Kidney (tissue), 14 donors: ENCODE measurements around the gene FAM83G. TPM values are rescaled to one million over a fixed set of nuclear protein-coding genes. Genes with fewer than 3 reads are reported as not detected.

Experiments used
- DNase-seq, 5 donors: peaks; one replicate each; pipeline ENCODE4 v3.0.0-alpha.2; 2013 to 2020
- FAIRE-seq: peaks from 2 replicates; lab custom pipeline; 2012; peaks lifted over from hg19 to GRCh38; lab: Jason Lieb, UNC
- H3K27ac ChIP-seq, 2 donors: one replicate each; pipeline ENCODE4 v1.7.0; 2013; ENCODE audit warnings: low read depth in 2 of 2, low read length in 2 of 2, inconsistent platforms in 1 of 2
- H3K27me3 ChIP-seq: one replicate; pipeline ENCODE4 v1.7.1; 2013; ENCODE audit warnings: low read length, inconsistent platforms; ENCODE audit not compliant: control insufficient read depth, insufficient read depth
- H3K36me3 ChIP-seq, 3 donors: one replicate each; pipeline versions ENCODE4 v1.7.0 to v1.7.1; 2013; ENCODE audit warnings: low read length in 3 of 3, control low read depth in 1 of 3, inconsistent platforms in 1 of 3; ENCODE audit not compliant: insufficient read depth in 3 of 3, control insufficient read depth in 2 of 3
- H3K4me1 ChIP-seq, 3 donors: one replicate each; pipeline versions ENCODE4 v1.7.0 to v1.7.1; 2013; ENCODE audit warnings: low read length in 3 of 3, inconsistent platforms in 1 of 3, low read depth in 1 of 3; ENCODE audit not compliant: control insufficient read depth in 2 of 3, insufficient read depth in 2 of 3
- H3K4me3 ChIP-seq, 3 donors: one replicate each; pipeline versions ENCODE4 v1.7.0 to v1.8.1; 2013; ENCODE audit warnings: low read length in 3 of 3, control low read depth in 1 of 3, inconsistent platforms in 1 of 3
- H3K9ac ChIP-seq, 3 donors: one replicate each; pipeline versions ENCODE4 v1.7.0 to v1.7.1; 2013; ENCODE audit warnings: low read length in 3 of 3, control low read depth in 1 of 3, inconsistent platforms in 1 of 3
- H3K9me3 ChIP-seq, 3 donors: one replicate each; pipeline versions ENCODE4 v1.7.0 to v1.7.1; 2013; ENCODE audit warnings: low read length in 3 of 3, control low read depth in 1 of 3, inconsistent platforms in 1 of 3; ENCODE audit not compliant: control insufficient read depth in 2 of 3, insufficient read depth in 1 of 3
- intact Hi-C: fragments of 100-400 bp; cut with DNase I; formaldehyde crosslinking; loops from one replicate; pipeline ENCODE4 v1.11.1; 2022
- polyA plus RNA-seq: library from polyadenylated mRNA; stranded (reverse); fragments of 350-450 nt; fragmentation: Illumina TruSeq; extraction: RNeasy Lipid Tissue Mini Kit (QIAGEN cat#74804); gene quantifications from one replicate; pipeline ENCODE4 v1.2.3, GENCODE V29; 2014; ENCODE audit warnings: low read depth, low replicate concordance; ENCODE audit not compliant: insufficient read depth
- total RNA-seq: library from RNA; stranded (reverse); fragmentation: NEBNext Ultra II Directional; extraction: Animal tissue kit (Norgen Biotek cat#: 25700); gene quantifications from one replicate; pipeline ENCODE4 v1.2.1, GENCODE V29; 2021
- TF ChIP-seq, protein P1 (sequence below): IDR thresholded peaks from 3 replicates; pipeline ENCODE4 v1.5.1; 2012; ENCODE audit warnings: mild to moderate bottlenecking, moderate library complexity, borderline replicate concordance; ENCODE audit not compliant: insufficient read depth; ENCODE audit errors: extremely low read depth
- donor health status: control.
- donor health status: control.
- donor health status: control.
- donor health status: control.
- donor health status: control.
- donor health status: DM: yes; HTN: yes; CAD: no.
- donor health status: Normal renal cell carcinoma (clear cell type).

The FAM83G gene
- total and polyA plus RNA-seq, 2 donors from 2014 or later, result 4.9 to 8.0 TPM

GRCh38 chr17:18960241-18960665 is 44.3 kb downstream of the FAM83G start:
- peaks cover 0 to 6% (median 2%) of the 10 kb centered on the region in 3 donors for H3K36me3 ChIP-seq
- no peaks in the 10 kb centered on the region for H3K9me3 ChIP-seq
- H3K9ac ChIP-seq, result no peak overlapping the region
- intact Hi-C loops, result no loop called here
- no peak for FAIRE-seq
- H3K27ac ChIP-seq, result no peak overlapping the region
- peak in 1 of 5 donors; percentile 66 for DNase-seq
- TF ChIP-seq, protein P1, sequence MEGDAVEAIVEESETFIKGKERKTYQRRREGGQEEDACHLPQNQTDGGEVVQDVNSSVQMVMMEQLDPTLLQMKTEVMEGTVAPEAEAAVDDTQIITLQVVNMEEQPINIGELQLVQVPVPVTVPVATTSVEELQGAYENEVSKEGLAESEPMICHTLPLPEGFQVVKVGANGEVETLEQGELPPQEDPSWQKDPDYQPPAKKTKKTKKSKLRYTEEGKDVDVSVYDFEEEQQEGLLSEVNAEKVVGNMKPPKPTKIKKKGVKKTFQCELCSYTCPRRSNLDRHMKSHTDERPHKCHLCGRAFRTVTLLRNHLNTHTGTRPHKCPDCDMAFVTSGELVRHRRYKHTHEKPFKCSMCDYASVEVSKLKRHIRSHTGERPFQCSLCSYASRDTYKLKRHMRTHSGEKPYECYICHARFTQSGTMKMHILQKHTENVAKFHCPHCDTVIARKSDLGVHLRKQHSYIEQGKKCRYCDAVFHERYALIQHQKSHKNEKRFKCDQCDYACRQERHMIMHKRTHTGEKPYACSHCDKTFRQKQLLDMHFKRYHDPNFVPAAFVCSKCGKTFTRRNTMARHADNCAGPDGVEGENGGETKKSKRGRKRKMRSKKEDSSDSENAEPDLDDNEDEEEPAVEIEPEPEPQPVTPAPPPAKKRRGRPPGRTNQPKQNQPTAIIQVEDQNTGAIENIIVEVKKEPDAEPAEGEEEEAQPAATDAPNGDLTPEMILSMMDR, result no peak
- H3K27me3 ChIP-seq, result no peaks in the 10 kb centered on the region
- no peak overlapping the region for H3K4me3 ChIP-seq
- no peaks in the 10 kb centered on the region for H3K4me1 ChIP-seq

GRCh38 chr17:18959845-18960240 is 44.7 kb downstream of the FAM83G start:
- peak in 1 of 5 donors; percentile 26 for DNase-seq
- TF ChIP-seq, protein P1, result no peak
- Histone ChIP-seq H3K9me3 (no peaks in the 10 kb centered on the region), H3K36me3 (peaks cover 0 to 6% (median 2%) of the 10 kb centered on the region in 3 donors), H3K27me3 (no peaks in the 10 kb centered on the region), H3K4me3 (no peak overlapping the region), H3K9ac (no peak overlapping the region), H3K27ac (no peak overlapping the region), H3K4me1 (no peaks in the 10 kb centered on the region)
- intact Hi-C loops, result no loop called here
- no peak for FAIRE-seq

DNA sequence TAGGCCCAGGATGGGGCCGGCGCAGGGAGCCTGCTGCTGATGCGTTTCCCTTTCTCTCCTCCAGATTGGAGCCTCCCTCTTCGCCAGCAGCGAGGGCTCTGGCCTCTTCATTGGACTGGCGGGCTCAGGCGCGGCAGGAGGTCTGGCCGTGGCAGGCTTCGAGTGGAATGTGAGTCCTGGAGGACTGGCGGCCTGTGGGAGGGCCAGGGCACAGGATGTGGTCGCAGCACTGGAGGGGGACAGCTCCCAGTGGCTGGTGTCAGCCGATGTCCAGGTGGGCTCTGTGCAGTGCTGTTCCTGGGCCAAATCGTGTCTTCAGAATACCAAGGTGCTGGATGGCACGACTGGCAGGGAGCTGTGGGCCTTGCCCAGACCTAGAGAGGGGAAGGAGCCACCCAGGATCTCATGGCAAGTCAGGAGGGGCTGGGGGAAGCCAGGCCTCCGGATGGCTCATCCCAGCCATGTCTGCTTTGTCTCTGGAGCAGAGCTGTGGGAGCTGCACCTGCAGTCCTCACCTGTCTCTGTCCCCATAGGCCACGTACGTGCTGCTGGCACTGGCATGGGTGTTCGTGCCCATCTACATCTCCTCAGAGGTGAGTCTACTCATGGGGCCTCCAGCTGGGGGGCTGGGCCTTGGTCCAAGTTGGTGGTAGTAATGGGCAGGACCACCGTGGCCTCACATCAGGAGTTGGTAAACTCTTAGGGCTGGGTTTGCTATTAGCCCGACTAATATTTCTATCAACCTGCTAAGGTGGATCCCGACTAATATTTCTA is 45.3 kb downstream of the FAM83G start:
- peak in 3 of 5 donors; percentile 38 to 65 (median 43) for DNase-seq
- no peak for FAIRE-seq
- Histone ChIP-seq H3K9me3 (no peaks in the 10 kb centered on the region), H3K27me3 (no peaks in the 10 kb centered on the region), H3K36me3 (peaks cover 0 to 6% (median 2%) of the 10 kb centered on the region in 3 donors), H3K4me1 (no peaks in the 10 kb centered on the region), H3K27ac (no peak overlapping the region), H3K4me3 (no peak overlapping the region), H3K9ac (no peak overlapping the region)
- TF ChIP-seq, protein P1, result no peak
- intact Hi-C loops, result no loop called here
